ENCODE results near the gene PPM1D. TPM values are rescaled to one million over a fixed set of nuclear protein-coding genes. Genes with fewer than 3 reads are reported as not detected.

Gene PPM1D
- total RNA-seq, 1 donor from 2014 or later, result 17.9 TPM

Other genes starting within 250 kb of the PPM1D start
- gene USP32, start 208.1 kb upstream of the PPM1D start, total RNA-seq, result 30.2 and 34.3 TPM in 2 replicates
- not detected in 2 replicates for gene CHCT1, start 177.7 kb upstream of the PPM1D start, total RNA-seq
- gene APPBP2, start 74.0 kb upstream of the PPM1D start, total RNA-seq, result 21.4 and 25.1 TPM in 2 replicates
- gene BCAS3, start 77.7 kb downstream of the PPM1D start, total RNA-seq, result 9.5 and 10.2 TPM in 2 replicates